Skeletal muscle satellite cell (primary cell): ENCODE measurements around the gene PRSS1.
"Not testable (repeated sequence)": the region's sequence is repeated elsewhere in the genome, so short reads cannot be mapped to it uniquely, and the experiment has no call there.

ENCODE experiments used
- H3K27me3 ChIP-seq: 2 replicates; pipeline ENCODE4 v1.7.0; 2013; ENCODE audit warnings: low read length; ENCODE audit not compliant: control insufficient read depth, insufficient read depth
- H3K36me3 ChIP-seq: 2 replicates; pipeline ENCODE4 v1.7.0; 2013; ENCODE audit warnings: mild to moderate bottlenecking, control low read depth, low read length; ENCODE audit not compliant: insufficient read depth
- H3K4me1 ChIP-seq: 2 replicates; pipeline ENCODE4 v1.7.0; 2013; ENCODE audit warnings: low read length; ENCODE audit not compliant: control insufficient read depth, insufficient read depth
- H3K4me2 ChIP-seq: 2 replicates; pipeline ENCODE4 v1.7.0; 2013; ENCODE audit warnings: mild to moderate bottlenecking, low read length
- H3K4me3 ChIP-seq: 2 replicates; pipeline ENCODE4 v1.7.0; 2013; ENCODE audit warnings: low read length
- H3K9ac ChIP-seq: 2 replicates; pipeline ENCODE4 v1.7.0; 2013; ENCODE audit warnings: mild to moderate bottlenecking, low read depth, low read length, moderate library complexity
- H3K9me3 ChIP-seq: replicated peaks from 2 replicates; pipeline ENCODE4 v1.7.0; 2013; ENCODE audit warnings: mild to moderate bottlenecking, control low read depth, low read length

PRSS1 gene

DNA sequence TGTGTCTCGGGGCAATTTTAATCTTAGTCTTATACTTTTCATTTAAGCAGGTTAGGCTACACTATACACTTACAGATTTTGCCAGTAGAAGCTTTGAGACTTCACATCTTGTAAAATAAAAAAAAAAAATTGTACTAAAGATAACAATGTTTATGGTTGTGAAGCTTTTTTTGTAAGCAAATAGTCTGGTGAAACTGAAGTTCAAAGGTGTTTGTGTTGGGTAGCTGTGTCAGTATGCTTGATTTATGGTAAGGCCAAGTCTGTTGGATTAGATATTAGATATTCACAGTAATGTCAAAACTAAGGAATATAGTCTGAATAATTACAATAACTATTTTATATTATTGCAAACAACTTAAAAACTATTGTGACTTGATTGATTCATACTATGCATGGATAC, 31.0 kb upstream of the PRSS1 start:
- Histone ChIP-seq H3K9ac (no peak overlapping the region), H3K4me3 (no peak overlapping the region), H3K9me3 (no peaks in the 10 kb centered on the region), H3K36me3 (no peaks in the 10 kb centered on the region), H3K4me2 (no peak overlapping the region), H3K27me3 (peaks cover 48% of the 10 kb centered on the region), H3K4me1 (no peaks in the 10 kb centered on the region)

DNA sequence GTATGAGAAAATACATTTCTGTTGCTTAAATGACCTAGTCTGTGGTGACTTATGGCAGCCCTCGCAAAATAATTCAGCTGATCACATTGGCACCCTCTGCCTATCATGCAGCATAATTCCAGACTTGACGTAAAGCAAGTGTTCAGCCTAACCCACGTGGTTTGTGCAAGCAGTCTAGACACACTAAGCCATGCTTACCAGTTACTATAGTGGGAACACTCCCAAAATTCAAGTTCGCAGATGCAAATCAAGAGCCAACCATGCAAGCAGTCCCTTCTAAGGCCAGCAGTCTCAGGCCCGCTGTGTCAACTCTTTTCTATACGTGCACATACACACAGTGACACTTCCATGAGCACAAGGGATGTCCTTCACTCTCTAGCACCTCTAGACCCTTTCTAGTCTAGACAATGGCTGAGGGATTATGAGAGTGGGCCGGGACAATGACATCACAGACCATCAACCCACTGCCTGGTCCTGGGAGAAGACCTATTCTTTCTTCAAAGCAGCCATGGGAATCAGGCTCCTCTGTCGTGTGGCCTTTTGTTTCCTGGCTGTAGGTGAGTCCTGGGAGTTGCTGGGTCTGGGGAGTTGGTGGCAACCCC, 29.0 kb upstream of the PRSS1 start:
- H3K36me3 ChIP-seq: no peaks in the 10 kb centered on the region

GRCh38 chr7:142720986-142721385, 28.3 kb upstream of the PRSS1 start:
- no peak overlapping the region for H3K9ac ChIP-seq
- H3K4me2 ChIP-seq: no peak overlapping the region
- H3K4me1 ChIP-seq: no peaks in the 10 kb centered on the region
- no peaks in the 10 kb centered on the region for H3K9me3 ChIP-seq
- no peaks in the 10 kb centered on the region for H3K36me3 ChIP-seq
- peaks cover 44% of the 10 kb centered on the region for H3K27me3 ChIP-seq
- no peak overlapping the region for H3K4me3 ChIP-seq

More for the DNA sequence above, 29.0 kb upstream of the PRSS1 start:
- Histone ChIP-seq H3K9me3 (no peaks in the 10 kb centered on the region), H3K4me3 (no peak overlapping the region), H3K27me3 (peaks cover 41% of the 10 kb centered on the region), H3K4me1 (no peaks in the 10 kb centered on the region), H3K4me2 (no peak overlapping the region), H3K9ac (no peak overlapping the region)

DNA sequence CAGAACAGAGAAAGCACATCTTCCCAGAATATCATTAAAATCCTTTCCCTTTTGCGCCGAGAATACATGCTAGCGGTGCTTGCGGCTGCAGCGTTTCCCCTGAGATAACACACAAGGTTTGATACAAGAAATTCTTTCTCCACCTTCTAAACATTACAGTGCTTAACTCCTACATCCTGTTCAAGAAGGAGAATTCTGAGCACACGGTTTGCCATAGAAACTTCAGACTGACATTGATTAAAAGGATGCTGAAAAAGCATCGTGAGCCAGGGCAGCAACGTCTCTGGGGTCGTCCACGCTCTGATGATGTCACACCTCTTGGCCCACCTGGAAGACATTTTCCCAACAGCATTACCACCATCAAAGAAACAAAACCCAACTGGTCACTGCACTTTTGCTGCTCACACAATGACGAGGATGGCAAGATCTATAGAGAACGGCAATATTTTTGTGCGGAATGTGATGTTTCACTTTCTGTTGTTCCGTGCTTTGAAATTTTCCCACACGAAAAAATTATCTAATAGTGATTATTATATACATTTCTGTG, 27.0 kb upstream of the PRSS1 start:
- H3K9ac ChIP-seq: no peak overlapping the region
- no peaks in the 10 kb centered on the region for H3K36me3 ChIP-seq
- H3K4me1 ChIP-seq: no peaks in the 10 kb centered on the region
- no peak overlapping the region for H3K4me2 ChIP-seq
- H3K4me3 ChIP-seq: no peak overlapping the region
- H3K9me3 ChIP-seq: no peaks in the 10 kb centered on the region
- peaks cover 40% of the 10 kb centered on the region for H3K27me3 ChIP-seq

GRCh38 chr7:142733271-142733670, 16.0 kb upstream of the PRSS1 start:
- Histone ChIP-seq H3K27me3 (peaks cover 13% of the 10 kb centered on the region), H3K4me2 (no peak overlapping the region), H3K9me3 (no peaks in the 10 kb centered on the region)

DNA sequence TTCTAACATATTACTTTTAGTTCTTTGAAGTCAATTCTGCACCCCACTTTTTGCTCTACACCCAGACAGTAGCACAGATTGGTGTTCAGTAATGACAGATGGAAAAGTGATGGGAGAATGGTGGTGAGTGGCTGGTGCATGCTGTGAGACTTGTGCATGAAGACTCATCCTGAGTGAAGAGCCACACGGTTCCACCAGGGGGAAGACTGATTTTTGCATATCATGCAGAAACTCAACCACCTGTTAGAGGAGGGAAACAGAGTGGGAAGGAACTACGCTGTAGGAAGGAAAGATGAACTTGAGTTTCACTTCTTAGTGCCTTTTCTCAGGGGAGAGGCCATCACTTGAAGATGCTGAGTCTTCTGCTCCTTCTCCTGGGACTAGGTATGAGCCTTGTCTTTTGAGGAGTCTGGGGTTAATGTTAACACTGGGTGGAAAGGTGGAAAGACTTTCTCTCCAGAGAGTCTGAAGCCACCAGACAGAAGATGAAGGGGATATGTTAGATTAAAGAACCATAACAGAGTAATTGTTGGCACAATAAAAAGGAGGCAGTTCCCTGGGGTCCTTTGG, 9.3 kb upstream of the PRSS1 start:
- Histone ChIP-seq H3K27me3 (peaks cover 40% of the 10 kb centered on the region), H3K9me3 (no peaks in the 10 kb centered on the region), H3K9ac (no peak overlapping the region), H3K4me3 (no peak overlapping the region), H3K4me2 (no peak overlapping the region), H3K36me3 (no peaks in the 10 kb centered on the region), H3K4me1 (no peaks in the 10 kb centered on the region)

More at GRCh38 chr7:142733271-142733670, 16.0 kb upstream of the PRSS1 start:
- Histone ChIP-seq H3K9ac (no peak overlapping the region), H3K4me1 (no peaks in the 10 kb centered on the region), H3K4me3 (no peak overlapping the region), H3K36me3 (no peaks in the 10 kb centered on the region)

DNA sequence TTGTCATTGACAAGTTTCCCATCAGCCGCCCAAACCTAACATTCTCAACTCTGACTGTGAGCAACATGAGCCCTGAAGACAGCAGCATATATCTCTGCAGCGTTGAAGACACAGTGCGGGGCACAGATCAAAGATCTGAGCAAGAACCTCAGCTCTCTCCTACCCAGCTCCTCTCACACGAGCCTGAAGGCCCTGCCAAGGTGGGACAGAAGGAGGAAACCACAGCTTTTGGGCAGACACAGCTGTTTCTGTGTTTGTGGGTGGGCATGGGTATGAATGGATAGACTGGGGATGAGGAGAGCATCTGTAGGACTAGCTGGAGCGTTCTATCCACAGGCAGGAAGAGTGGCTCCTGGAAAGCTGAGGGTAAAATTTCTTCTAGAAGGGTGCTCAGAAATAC, 8.5 kb upstream of the PRSS1 start:
- no peak overlapping the region for H3K4me2 ChIP-seq
- no peaks in the 10 kb centered on the region for H3K9me3 ChIP-seq
- no peaks in the 10 kb centered on the region for H3K4me1 ChIP-seq
- H3K36me3 ChIP-seq: no peaks in the 10 kb centered on the region
- H3K27me3 ChIP-seq: peaks cover 40% of the 10 kb centered on the region
- H3K9ac ChIP-seq: no peak overlapping the region
- H3K4me3 ChIP-seq: no peak overlapping the region

- not testable (repeated sequence) for H3K36me3 ChIP-seq, H3K4me2 ChIP-seq, H3K9ac ChIP-seq, H3K4me1 ChIP-seq, H3K9me3 ChIP-seq, H3K4me3 ChIP-seq
- H3K27me3 ChIP-seq: peaks cover 38% of the 10 kb centered on the region
Measured at GRCh38 chr7:142741932-142742331, 7.3 kb upstream of the PRSS1 start.

DNA sequence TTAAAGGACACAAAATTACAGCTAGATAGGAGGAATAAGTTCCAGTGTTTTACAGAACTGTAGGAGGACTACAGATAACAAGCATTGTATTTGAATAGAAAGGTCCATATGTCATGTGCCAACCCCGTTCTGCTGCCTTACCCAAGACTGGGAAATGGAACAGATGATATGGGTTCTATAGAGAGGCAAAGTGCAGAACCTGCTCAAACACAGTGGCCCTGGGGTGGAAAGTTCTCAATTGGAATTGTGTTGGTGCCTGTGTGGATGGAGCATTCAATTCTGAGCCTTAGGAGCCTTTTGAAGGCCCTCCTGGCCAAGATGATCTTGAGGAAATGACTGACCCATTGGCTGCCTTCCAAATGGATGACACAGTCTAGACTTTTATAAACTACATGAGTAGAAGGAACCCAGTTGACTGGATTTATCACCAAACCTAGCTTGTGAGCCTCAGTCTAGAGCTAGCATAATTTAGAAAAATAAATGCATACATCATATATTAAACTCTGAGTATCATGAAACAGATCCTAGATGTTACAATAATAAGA, 4.1 kb upstream of the PRSS1 start:
- H3K9me3 ChIP-seq: no peaks in the 10 kb centered on the region
- no peak overlapping the region for H3K9ac ChIP-seq
- H3K4me1 ChIP-seq: no peaks in the 10 kb centered on the region
- H3K27me3 ChIP-seq: peaks cover 42% of the 10 kb centered on the region
- H3K4me3 ChIP-seq: no peak overlapping the region
- no peaks in the 10 kb centered on the region for H3K36me3 ChIP-seq
- no peak overlapping the region for H3K4me2 ChIP-seq

GRCh38 chr7:142745745-142746144, 3.5 kb upstream of the PRSS1 start:
- no peaks in the 10 kb centered on the region for H3K4me1 ChIP-seq
- no peaks in the 10 kb centered on the region for H3K36me3 ChIP-seq
- no peaks in the 10 kb centered on the region for H3K9me3 ChIP-seq
- no peak overlapping the region for H3K4me3 ChIP-seq
- H3K27me3 ChIP-seq: peaks cover 42% of the 10 kb centered on the region
- H3K4me2 ChIP-seq: no peak overlapping the region
- H3K9ac ChIP-seq: no peak overlapping the region

GRCh38 chr7:142746264-142746663, 3.0 kb upstream of the PRSS1 start:
- no peaks in the 10 kb centered on the region for H3K4me1 ChIP-seq

DNA sequence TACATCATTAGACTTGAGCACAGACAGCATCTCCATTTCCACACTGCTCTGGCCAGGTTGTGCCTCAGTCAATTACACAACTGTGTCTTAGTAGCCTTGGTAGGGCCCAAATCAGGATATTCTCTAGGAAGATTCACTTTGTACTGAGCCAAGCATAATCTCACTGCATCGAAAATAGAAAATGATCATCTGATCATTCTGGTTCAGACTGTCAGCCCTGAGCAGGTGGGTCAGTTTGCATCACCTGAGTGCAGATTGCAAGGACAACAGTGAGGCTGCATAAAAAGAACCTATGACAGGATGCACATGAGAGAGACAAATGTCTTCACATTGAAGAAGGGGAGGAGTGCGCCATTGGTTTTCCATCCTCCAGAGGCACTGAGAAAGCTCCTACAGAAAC, 862 bp upstream of the PRSS1 start:
- H3K27me3 ChIP-seq: peaks cover 47% of the 10 kb centered on the region
- not testable (repeated sequence) for H3K9me3 ChIP-seq, H3K36me3 ChIP-seq, H3K4me2 ChIP-seq, H3K9ac ChIP-seq, H3K4me3 ChIP-seq, H3K4me1 ChIP-seq

More at GRCh38 chr7:142746264-142746663, 3.0 kb upstream of the PRSS1 start:
- Histone ChIP-seq H3K9me3 (no peaks in the 10 kb centered on the region), H3K9ac (no peak overlapping the region), H3K4me2 (no peak overlapping the region), H3K36me3 (no peaks in the 10 kb centered on the region), H3K4me3 (no peak overlapping the region), H3K27me3 (peaks cover 45% of the 10 kb centered on the region)
